ENCODE results near the gene PRKCE. TPM values are rescaled to one million over a fixed set of nuclear protein-coding genes. Genes with fewer than 3 reads are reported as not detected.

Gene PRKCE
- total and polyA plus RNA-seq, 11 donors = 4.1 to 22.3 (median 16.2) TPM

DNA sequence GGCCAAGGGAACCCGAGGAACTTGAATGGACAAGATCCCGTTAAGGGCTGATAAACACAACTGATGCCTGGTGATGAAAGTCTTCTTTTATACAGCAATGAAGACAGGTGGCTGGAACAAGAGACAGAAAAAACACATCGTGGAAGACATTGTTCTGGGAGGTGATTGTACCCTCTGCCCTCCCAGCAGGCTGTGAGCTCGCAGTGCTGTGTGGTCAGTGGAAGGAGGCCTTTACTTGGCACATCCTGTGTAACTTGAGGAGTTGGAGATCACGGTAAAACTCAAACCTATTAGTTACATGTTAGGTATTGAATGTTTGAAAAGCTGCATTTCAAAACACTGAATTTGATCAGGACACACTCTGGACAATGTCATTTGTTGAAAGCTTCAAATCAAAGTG lies 395.8 kb downstream of the PRKCE start:
- H3K9me3 ChIP-seq = no peaks in the 10 kb centered on the region
- peak overlapping the region in 5 of 12 donors; percentile 19 to 36 (median 28) for H3K27ac ChIP-seq
- TF ChIP-seq, protein P1, sequence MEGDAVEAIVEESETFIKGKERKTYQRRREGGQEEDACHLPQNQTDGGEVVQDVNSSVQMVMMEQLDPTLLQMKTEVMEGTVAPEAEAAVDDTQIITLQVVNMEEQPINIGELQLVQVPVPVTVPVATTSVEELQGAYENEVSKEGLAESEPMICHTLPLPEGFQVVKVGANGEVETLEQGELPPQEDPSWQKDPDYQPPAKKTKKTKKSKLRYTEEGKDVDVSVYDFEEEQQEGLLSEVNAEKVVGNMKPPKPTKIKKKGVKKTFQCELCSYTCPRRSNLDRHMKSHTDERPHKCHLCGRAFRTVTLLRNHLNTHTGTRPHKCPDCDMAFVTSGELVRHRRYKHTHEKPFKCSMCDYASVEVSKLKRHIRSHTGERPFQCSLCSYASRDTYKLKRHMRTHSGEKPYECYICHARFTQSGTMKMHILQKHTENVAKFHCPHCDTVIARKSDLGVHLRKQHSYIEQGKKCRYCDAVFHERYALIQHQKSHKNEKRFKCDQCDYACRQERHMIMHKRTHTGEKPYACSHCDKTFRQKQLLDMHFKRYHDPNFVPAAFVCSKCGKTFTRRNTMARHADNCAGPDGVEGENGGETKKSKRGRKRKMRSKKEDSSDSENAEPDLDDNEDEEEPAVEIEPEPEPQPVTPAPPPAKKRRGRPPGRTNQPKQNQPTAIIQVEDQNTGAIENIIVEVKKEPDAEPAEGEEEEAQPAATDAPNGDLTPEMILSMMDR (IDR thresholded peaks at IDR 0.05) = no peak
- TF ChIP-seq POLR2A (IDR thresholded peaks at IDR 0.05) = no peak
- H3K4me3 ChIP-seq = no peak overlapping the region
- intact Hi-C loops (cut with DNase I) = no loop called here
- H3K27me3 ChIP-seq = no peaks in the 10 kb centered on the region
- H3K36me3 ChIP-seq = no peaks in the 10 kb centered on the region
- ATAC-seq = no peak
- H3K4me1 ChIP-seq = peaks cover 0 to 12% (median 3%) of the 10 kb centered on the region in 12 donors
- WGBS, 4 donors = 51 to 64% (median 59%) methylated on average over 5 of the region's 5 CpGs
- no peak for DNase-seq

DNA sequence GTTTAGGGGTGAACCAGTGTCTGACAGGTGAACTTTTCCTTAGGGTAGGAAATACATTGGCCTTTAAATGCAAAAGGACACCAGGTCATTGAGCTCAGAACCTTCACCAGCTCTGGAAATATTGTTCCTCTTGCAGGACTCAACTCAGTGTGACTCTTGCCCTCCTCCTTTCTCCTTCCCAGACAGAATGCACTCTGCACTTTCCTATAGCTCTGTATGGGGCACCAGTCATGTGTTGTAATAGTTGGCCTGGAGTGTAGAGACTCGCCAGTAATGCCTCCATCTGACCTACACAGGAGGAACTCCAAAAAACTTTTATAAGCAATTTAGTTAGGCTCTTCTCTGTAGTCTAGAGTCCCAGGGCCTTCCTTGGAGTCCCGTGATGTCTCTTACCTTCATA lies 397.2 kb downstream of the PRKCE start:
- WGBS, 4 donors = 98 to 100% (median 100%) methylated on average over 2 of the region's 2 CpGs

GRCh38 chr2:46050027-46050426 lies 398.6 kb downstream of the PRKCE start:
- Histone ChIP-seq H3K4me1 (peaks cover 0 to 12% (median 3%) of the 10 kb centered on the region in 12 donors), H3K4me3 (no peak overlapping the region), H3K27me3 (no peaks in the 10 kb centered on the region), H3K27ac (peak overlapping the region in 1 of 12 donors; percentile 26), H3K36me3 (no peaks in the 10 kb centered on the region), H3K9me3 (peaks cover 0 to 4% (median 0%) of the 10 kb centered on the region in 12 donors)
- TF ChIP-seq POLR2A (IDR thresholded peaks at IDR 0.05) = no peak
- TF ChIP-seq, protein P1 (IDR thresholded peaks at IDR 0.05) = no peak
- no peak for DNase-seq
- intact Hi-C loops (cut with DNase I) = no loop called here
- 88 to 94% (median 91%) methylated on average over 7 to 8 of the region's 8 CpGs for WGBS, 4 donors
- no peak for ATAC-seq

More for the DNA sequence above, 397.2 kb downstream of the PRKCE start:
- no peaks in the 10 kb centered on the region for H3K36me3 ChIP-seq
- peaks cover 0 to 12% (median 3%) of the 10 kb centered on the region in 12 donors for H3K4me1 ChIP-seq
- no peaks in the 10 kb centered on the region for H3K9me3 ChIP-seq
- H3K27me3 ChIP-seq = no peaks in the 10 kb centered on the region
- intact Hi-C loops (cut with DNase I) = no loop called here
- no peak overlapping the region for H3K27ac ChIP-seq
- ATAC-seq (no peak), DNase-seq (no peak)
- H3K4me3 ChIP-seq = no peak overlapping the region
- no peak for TF ChIP-seq POLR2A (IDR thresholded peaks at IDR 0.05)
- TF ChIP-seq, protein P1 (IDR thresholded peaks at IDR 0.05) = no peak

GRCh38 chr2:46050489-46050888 lies 399.0 kb downstream of the PRKCE start:
- TF ChIP-seq, protein P1 (IDR thresholded peaks at IDR 0.05) = no peak
- TF ChIP-seq POLR2A (IDR thresholded peaks at IDR 0.05) = no peak
- H3K9me3 ChIP-seq = peaks cover 0 to 4% (median 0%) of the 10 kb centered on the region in 12 donors
- no peak for DNase-seq
- no peaks in the 10 kb centered on the region for H3K27me3 ChIP-seq
- H3K4me1 ChIP-seq = peaks cover 0 to 12% (median 3%) of the 10 kb centered on the region in 12 donors
- ATAC-seq = no peak
- 92 to 100% (median 95%) methylated on average over 2 of the region's 2 CpGs for WGBS, 4 donors
- intact Hi-C loops (cut with DNase I) = no loop called here
- H3K27ac ChIP-seq = peak overlapping the region in 1 of 12 donors; percentile 26
- no peak overlapping the region for H3K4me3 ChIP-seq
- no peaks in the 10 kb centered on the region for H3K36me3 ChIP-seq
